Hepatocyte (in vitro differentiated cells): ENCODE results near the gene XCL2. TPM values are rescaled to one million over a fixed set of nuclear protein-coding genes. Genes with fewer than 3 reads are reported as not detected.

Source experiments
- DNase-seq: peaks from one replicate; pipeline ENCODE4 v3.0.0-alpha.2; 2016; ENCODE audit warnings: low spot score
- H2AFZ ChIP-seq: fragments of 200-600 bp; sonication (generic); 2 replicates; pipeline ENCODE4 v1.6.0; 2016; ENCODE audit warnings: antibody characterized with exemption, mild to moderate bottlenecking
- H3K27ac ChIP-seq: fragments of 200-600 bp; sonication (generic); 2 replicates; pipeline ENCODE4 v1.5.1; 2016; ENCODE audit warnings: mild to moderate bottlenecking
- H3K27me3 ChIP-seq: fragments of 200-600 bp; sonication (generic); 2 replicates; pipeline ENCODE4 v1.6.1; 2016
- H3K36me3 ChIP-seq: fragments of 200-600 bp; sonication (generic); replicated peaks from 2 replicates; pipeline ENCODE4 v1.5.1; 2016; ENCODE audit warnings: low read depth; ENCODE audit not compliant: insufficient read depth
- H3K4me1 ChIP-seq: fragments of 200-600 bp; sonication (generic); 2 replicates; pipeline ENCODE4 v1.5.1; 2016; ENCODE audit warnings: mild to moderate bottlenecking, moderate library complexity; ENCODE audit not compliant: insufficient read depth
- H3K4me2 ChIP-seq: fragments of 200-600 bp; sonication (generic); 2 replicates; pipeline ENCODE4 v1.6.0; 2016
- H3K4me3 ChIP-seq: fragments of 200-600 bp; sonication (generic); 2 replicates; pipeline ENCODE4 v1.5.1; 2016; ENCODE audit warnings: mild to moderate bottlenecking
- H3K79me2 ChIP-seq: fragments of 200-600 bp; sonication (generic); 2 replicates; pipeline ENCODE4 v1.6.0; 2017; ENCODE audit warnings: mild to moderate bottlenecking
- H3K9me2 ChIP-seq: fragments of 200-600 bp; sonication (generic); replicated peaks from 2 replicates; pipeline ENCODE4 v1.6.0; 2017; ENCODE audit warnings: mild to moderate bottlenecking; ENCODE audit not compliant: insufficient read depth
- H3K9me3 ChIP-seq: fragments of 200-600 bp; sonication (generic); 2 replicates; pipeline ENCODE4 v1.5.1; 2016; ENCODE audit warnings: low read depth, mild to moderate bottlenecking
- H4K20me1 ChIP-seq: fragments of 200-600 bp; sonication (generic); 2 replicates; pipeline ENCODE4 v1.6.0; 2016; ENCODE audit warnings: mild to moderate bottlenecking; ENCODE audit not compliant: insufficient read depth, poor library complexity, severe bottlenecking
- CTCF ChIP-seq: fragments of 200-600 bp; sonication (generic); IDR thresholded peaks from 2 replicates; pipeline ENCODE4 v1.5.1; 2016; ENCODE audit warnings: antibody characterized with exemption, mild to moderate bottlenecking; ENCODE audit not compliant: poor library complexity
- EZH2 ChIP-seq: fragments of 200-600 bp; sonication (generic); IDR thresholded peaks from 2 replicates; pipeline ENCODE4 v1.6.1; 2016; ENCODE audit warnings: antibody characterized with exemption, mild to moderate bottlenecking, borderline replicate concordance
- EZH2phosphoT487 ChIP-seq: fragments of 200-600 bp; sonication (generic); IDR thresholded peaks from one replicate; pipeline ENCODE4 v1.6.1; 2018; ENCODE audit warnings: antibody characterized with exemption, mild to moderate bottlenecking, low read depth, moderate library complexity; ENCODE audit not compliant: unreplicated experiment, severe bottlenecking
- WGBS: methylation state at CpG from one replicate; pipeline ENCODE4 v1.1.6; 2016; ENCODE audit warnings: low lambda C conversion rate; ENCODE audit errors: missing lambda C conversion rate; 5-methylcytosine and 5-hydroxymethylcytosine counted together
- polyA plus RNA-seq: library from polyadenylated mRNA; unstranded; fragments of >200 nt; fragmentation: Nextera tagmentation; extraction: Ambion mirVana; gene quantifications from 2 replicates; pipeline ENCODE4 v1.2.1, GENCODE V29; 2016
- total RNA-seq: library from RNA; depleted of rRNA; stranded (reverse); fragments of >200 nt; gene quantifications from 2 replicates; pipeline ENCODE4 v1.2.3, GENCODE V29; 2014

The XCL2 gene
- total and polyA plus RNA-seq, 2 experiments from 2014 or later, result not detected

- Histone ChIP-seq H3K27ac (peak overlapping the region; percentile 28), H3K27me3 (no peaks in the 10 kb centered on the region), H3K9me3 (no peaks in the 10 kb centered on the region), H3K9me2 (no peaks in the 10 kb centered on the region), H4K20me1 (no peaks in the 10 kb centered on the region), H2AFZ (no peak overlapping the region), H3K4me2 (peak overlapping the region; percentile 10), H3K36me3 (no peaks in the 10 kb centered on the region), H3K4me3 (no peak overlapping the region), H3K79me2 (no peaks in the 10 kb centered on the region), H3K4me1 (peaks cover 25% of the 10 kb centered on the region)
- WGBS, result 21% methylated on average over 1 of the region's 1 CpG
- DNase-seq, result no peak
- TF ChIP-seq CTCF, result no peak
- no peak for TF ChIP-seq EZH2
- no peak for TF ChIP-seq EZH2phosphoT487
These were observed 52.2 kb downstream of the XCL2 start for GRCh38 chr1:168491527-168492164.

Other genes with a start within 250 kb of the XCL2 start
- gene XCL1, start 32.6 kb upstream of the XCL2 start, total RNA-seq, result 0.23 TPM in 1 of 2 replicates, not detected in the other
- gene XCL1, start 32.6 kb upstream of the XCL2 start, polyA plus RNA-seq, result 0.24 and 0.89 TPM in 2 replicates
- gene DPT, start 185.2 kb upstream of the XCL2 start, total RNA-seq, result 12.5 and 13.5 TPM in 2 replicates
- gene DPT, start 185.2 kb upstream of the XCL2 start, polyA plus RNA-seq, result 8.2 and 14.6 TPM in 2 replicates